Activated T-helper 1 cell treated with anti-CD3 and anti-CD28 coated beads, Interleukin-12 subunit alpha, Interleukin-12 subunit beta, Interleukin-2, Interleukin-4 antibody, amounts not matched to agents 30 ng/mL and 10 ng/mL and 1 ng/mL, durations not matched to agents 14 hours and 24 hours and 36 hours (primary cell): ENCODE data around the gene PPP1R1A. TPM values are rescaled to one million over a fixed set of nuclear protein-coding genes. Genes with fewer than 3 reads are reported as not detected.
A peak's percentile ranks its signal among the peaks of the same experiment; 100 is the strongest.

Experiments
- DNase-seq: peaks from one replicate; pipeline ENCODE4 v3.0.0; 2021; ENCODE audit warnings: low spot score
- H3K27ac Mint-ChIP-seq: one replicate; pipeline ENCODE4 v1.8.0; 2021; ENCODE audit warnings: mild to moderate bottlenecking, mixed read lengths
- H3K27me3 Mint-ChIP-seq: one replicate; pipeline ENCODE4 v1.8.0; 2022; ENCODE audit warnings: mild to moderate bottlenecking, moderate library complexity, mixed read lengths; ENCODE audit not compliant: insufficient read depth
- H3K36me3 Mint-ChIP-seq: one replicate; pipeline ENCODE4 v1.8.0; 2021; ENCODE audit warnings: low read depth, mixed read lengths
- H3K4me1 Mint-ChIP-seq: one replicate; pipeline ENCODE4 v1.8.0; 2021; ENCODE audit warnings: low read depth, mixed read lengths
- H3K4me3 Mint-ChIP-seq: one replicate; pipeline ENCODE4 v1.8.0; 2021; ENCODE audit warnings: mild to moderate bottlenecking, moderate library complexity, mixed read lengths
- H3K9me3 Mint-ChIP-seq: one replicate; pipeline ENCODE4 v1.8.0; 2021; ENCODE audit warnings: mixed read lengths
- intact Hi-C: fragments of 100-400 bp; cut with micrococcal nuclease; formaldehyde crosslinking; loops from one replicate; pipeline ENCODE4 v1.15.1; 2024
- total RNA-seq: library from RNA; stranded (reverse); gene quantifications from 2 replicates; pipeline ENCODE4 v1.2.3, GENCODE V29; 2022

The PPP1R1A gene
- total RNA-seq, 1 donor from 2014 or later = not detected

DNA sequence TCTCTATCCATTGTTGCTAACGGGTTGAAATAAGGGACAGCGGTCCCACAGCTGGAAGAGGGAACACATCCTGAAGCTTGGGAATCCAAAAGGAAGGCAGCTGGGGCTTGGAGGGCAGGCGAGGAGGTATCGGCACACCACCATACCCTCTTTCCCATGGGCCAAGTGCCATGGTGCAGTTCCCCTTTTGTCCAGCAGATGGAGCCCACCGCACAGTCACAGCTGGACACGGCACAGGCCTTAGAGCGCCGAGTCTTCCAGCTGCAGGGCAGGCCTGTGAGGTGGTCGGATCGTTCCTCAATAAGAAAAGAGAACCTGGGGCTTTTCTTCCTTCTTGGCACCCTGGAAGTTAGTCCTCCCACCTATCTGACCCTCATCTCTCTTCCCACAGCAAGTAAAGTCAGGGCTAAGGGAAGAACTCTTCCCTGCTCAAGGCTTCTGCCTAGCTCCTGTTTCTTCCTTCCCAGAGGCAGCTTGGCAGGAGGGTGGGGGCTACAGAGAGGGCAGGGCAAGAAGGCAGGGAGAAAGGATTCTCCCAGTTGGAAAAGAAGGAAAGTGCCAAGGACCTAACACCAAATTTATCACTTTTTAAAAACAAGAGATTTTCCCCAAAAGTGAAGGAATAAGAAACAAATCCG is 8.6 kb downstream of the PPP1R1A start:
- Mint-ChIP-seq H3K27me3 (peaks cover 17% of the 10 kb centered on the region), H3K4me1 (no peaks in the 10 kb centered on the region), H3K27ac (no peak overlapping the region), H3K36me3 (peaks cover 7% of the 10 kb centered on the region), H3K4me3 (no peak overlapping the region), H3K9me3 (no peaks in the 10 kb centered on the region)
- peak; percentile 66 for DNase-seq
- intact Hi-C loops = loop anchor here (1.0 kb wide), 2 partner anchors 20 to 23 kb away; no protein-coding TSS in a partner anchor

DNA sequence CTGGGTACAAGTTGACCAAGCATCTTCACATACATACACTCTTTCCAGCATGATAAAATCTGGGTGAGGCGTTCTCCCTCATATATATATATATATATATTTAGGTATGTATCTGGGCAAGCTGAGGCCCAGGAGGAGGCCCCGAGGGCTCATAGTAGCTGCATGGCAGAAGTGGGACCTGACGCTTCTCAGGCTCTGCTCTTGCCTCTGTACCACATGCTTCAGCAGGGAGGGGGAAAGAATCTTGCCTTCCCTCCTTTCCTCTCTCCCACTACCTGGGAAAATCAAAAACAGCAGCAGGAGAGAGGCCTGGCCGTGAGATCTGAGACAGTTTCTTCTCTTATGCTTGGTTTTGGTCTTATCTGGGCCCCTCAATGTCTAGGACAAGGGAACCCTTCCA is 9.2 kb downstream of the PPP1R1A start:
- Mint-ChIP-seq H3K27ac (no peak overlapping the region), H3K4me3 (no peak overlapping the region), H3K27me3 (peaks cover 12% of the 10 kb centered on the region), H3K36me3 (peaks cover 7% of the 10 kb centered on the region), H3K4me1 (no peaks in the 10 kb centered on the region), H3K9me3 (no peaks in the 10 kb centered on the region)
- DNase-seq = no peak
- intact Hi-C loops = loop anchor here (1.0 kb wide), 2 partner anchors 19 to 24 kb away; no protein-coding TSS in a partner anchor

DNA sequence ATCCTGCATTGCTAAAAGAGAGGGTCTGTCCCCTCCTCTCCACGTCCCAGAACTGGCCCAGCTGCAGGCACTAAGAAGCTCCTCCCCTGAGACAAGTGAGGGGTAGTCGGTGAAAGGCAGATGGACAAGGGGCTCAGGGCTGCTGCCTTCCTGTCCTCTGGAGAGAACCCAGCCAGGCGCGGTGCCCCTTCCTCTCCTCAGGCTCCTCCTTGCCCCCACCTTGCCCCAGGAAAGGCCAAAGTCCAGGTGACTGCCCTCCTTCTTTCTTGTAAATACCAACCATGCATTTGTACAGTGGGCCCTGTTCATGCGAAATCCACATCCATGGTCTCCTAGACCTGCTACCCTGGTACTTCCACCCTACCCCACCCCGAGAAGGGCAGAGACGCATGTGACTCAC is 9.7 kb downstream of the PPP1R1A start:
- H3K27ac Mint-ChIP-seq = no peak overlapping the region

DNA sequence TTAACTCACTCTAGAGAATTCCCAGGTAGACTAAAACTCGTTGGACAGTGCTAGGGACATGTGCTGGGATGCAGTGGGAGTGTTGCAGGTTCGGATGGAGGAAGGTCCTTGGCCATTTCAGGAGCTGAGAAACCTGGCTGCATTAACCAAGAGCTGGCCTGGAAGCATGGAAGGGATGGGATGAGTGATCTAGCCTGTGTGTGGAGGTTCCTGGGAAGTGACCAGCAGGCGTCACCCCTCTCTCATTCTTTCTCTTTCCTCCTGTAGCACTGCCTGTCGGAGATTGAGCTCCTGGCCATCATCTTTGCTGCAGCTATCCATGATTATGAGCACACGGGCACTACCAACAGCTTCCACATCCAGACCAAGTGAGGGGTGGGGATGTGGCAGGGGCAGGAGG is 15.6 kb downstream of the PPP1R1A start:
- DNase-seq = no peak
- H3K27me3 Mint-ChIP-seq = no peaks in the 10 kb centered on the region
- intact Hi-C loops = no loop called here
- no peaks in the 10 kb centered on the region for H3K9me3 Mint-ChIP-seq
- H3K36me3 Mint-ChIP-seq = peaks cover 34% of the 10 kb centered on the region
- no peaks in the 10 kb centered on the region for H3K4me1 Mint-ChIP-seq
- H3K27ac Mint-ChIP-seq = no peak overlapping the region
- no peak overlapping the region for H3K4me3 Mint-ChIP-seq

More for the DNA sequence above, 9.7 kb downstream of the PPP1R1A start:
- H3K9me3 Mint-ChIP-seq = no peaks in the 10 kb centered on the region
- H3K4me3 Mint-ChIP-seq = no peak overlapping the region
- intact Hi-C loops = loop anchor here (1.0 kb wide), 2 partner anchors 18 to 25 kb away; no protein-coding TSS in a partner anchor
- peaks cover 7% of the 10 kb centered on the region for H3K36me3 Mint-ChIP-seq
- DNase-seq = no peak
- H3K4me1 Mint-ChIP-seq = no peaks in the 10 kb centered on the region
- peaks cover 8% of the 10 kb centered on the region for H3K27me3 Mint-ChIP-seq

DNA sequence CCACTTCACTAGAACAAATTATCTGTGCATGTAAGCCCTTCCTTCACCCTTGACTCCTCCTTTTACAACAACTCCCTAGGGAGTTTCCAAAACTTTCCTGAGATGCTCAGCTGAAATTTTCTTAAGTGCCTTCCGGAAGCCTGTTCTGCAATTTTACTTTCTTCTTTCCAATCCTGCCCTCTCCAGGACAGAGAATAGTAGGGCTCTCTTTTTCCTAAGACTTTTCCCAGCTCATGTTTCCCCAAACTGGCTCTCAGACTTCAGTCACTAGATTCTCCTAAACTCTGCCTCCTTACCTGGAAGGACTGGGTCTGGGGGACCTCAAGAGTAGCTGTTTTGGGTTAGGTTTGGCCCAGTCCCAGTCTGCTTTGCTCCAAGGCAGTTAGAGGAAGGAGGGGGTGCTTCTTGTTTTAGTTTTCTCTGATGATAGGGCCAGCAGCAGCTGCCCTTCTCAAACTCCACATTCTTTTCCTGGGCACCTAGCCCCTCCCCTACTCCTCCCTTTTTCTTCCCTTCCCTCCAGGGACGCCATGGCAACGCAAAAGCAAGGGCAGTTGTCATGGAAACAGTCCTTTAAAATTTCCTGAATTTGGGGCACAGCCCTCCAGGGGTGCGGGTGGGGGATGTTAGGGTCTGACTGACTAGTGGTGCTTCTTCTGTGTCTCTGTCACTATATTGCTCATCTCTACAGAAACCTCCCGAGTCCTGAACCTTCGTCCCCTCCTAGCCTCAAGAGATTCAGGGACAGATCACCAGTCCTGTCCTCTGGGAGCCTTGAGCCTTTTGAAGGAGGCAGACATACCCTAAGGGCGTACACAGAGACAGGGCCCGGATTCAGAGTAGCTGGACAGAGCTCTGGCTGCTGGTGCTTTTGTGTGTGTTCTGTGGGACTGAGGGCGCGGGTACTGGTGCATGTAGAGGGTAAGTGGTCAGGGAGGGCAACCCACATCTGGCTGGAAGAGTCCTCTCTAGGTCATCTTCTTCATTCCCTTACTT is 17.0 kb downstream of the PPP1R1A start:
- intact Hi-C loops = no loop called here
- Mint-ChIP-seq H3K4me3 (no peak overlapping the region), H3K36me3 (peaks cover 38% of the 10 kb centered on the region), H3K27me3 (no peaks in the 10 kb centered on the region), H3K4me1 (no peaks in the 10 kb centered on the region), H3K9me3 (no peaks in the 10 kb centered on the region), H3K27ac (no peak overlapping the region)
- DNase-seq = no peak

DNA sequence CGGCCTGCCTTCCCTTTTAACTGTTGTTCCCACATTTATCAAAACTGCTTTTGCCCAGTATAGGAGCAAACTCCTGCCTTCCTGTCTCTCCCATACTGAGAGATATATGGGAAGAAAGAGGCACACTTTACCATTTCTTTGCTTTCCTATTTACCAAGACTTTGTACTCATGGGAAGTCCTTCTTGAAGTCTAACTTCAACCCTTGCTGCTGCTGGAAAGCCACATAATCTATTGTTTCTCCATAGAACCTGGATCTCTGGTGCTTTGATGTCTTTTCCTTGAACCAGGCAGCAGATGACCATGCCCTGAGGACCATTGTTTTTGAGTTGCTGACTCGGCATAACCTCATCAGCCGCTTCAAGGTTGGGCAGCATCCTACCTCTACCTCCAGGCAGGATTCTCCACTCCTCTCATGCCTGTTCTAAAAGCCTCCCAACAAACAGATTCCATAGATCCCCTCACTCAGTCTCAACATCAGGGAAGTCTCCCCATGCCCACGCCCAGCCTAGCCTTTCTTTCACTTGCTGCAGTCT is 18.4 kb downstream of the PPP1R1A start:
- no peaks in the 10 kb centered on the region for H3K9me3 Mint-ChIP-seq
- intact Hi-C loops = loop anchor here (10.0 kb wide), 1 partner anchor 1145 kb away; the partner anchor contains the start of gene BLOC1S1
- peaks cover 33% of the 10 kb centered on the region for H3K36me3 Mint-ChIP-seq

DNA sequence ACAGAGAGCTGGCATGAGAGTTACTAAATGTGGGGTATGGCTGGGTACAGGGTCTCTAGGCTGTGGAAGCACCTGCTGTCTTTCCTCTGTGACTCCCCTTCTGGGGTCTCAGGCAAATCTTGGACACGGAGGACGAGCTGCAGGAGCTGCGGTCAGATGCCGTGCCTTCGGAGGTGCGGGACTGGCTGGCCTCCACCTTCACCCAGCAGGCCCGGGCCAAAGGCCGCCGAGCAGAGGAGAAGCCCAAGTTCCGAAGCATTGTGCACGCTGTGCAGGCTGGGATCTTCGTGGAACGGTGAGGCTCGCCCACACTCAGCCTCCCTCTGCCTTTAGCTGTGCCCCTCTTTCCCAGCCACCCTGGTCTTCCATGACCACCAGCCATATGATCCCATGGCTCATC is 19.4 kb downstream of the PPP1R1A start:
- DNase-seq = no peak
- no peak overlapping the region for H3K4me3 Mint-ChIP-seq
- H3K27me3 Mint-ChIP-seq = no peaks in the 10 kb centered on the region
- no peaks in the 10 kb centered on the region for H3K9me3 Mint-ChIP-seq
- peaks cover 33% of the 10 kb centered on the region for H3K36me3 Mint-ChIP-seq
- no peaks in the 10 kb centered on the region for H3K4me1 Mint-ChIP-seq
- no peak overlapping the region for H3K27ac Mint-ChIP-seq
- intact Hi-C loops = loop anchor here (10.0 kb wide), 1 partner anchor 1146 kb away; the partner anchor contains the start of gene BLOC1S1

More for the DNA sequence above, 18.4 kb downstream of the PPP1R1A start:
- no peak for DNase-seq
- Mint-ChIP-seq H3K27ac (no peak overlapping the region), H3K27me3 (no peaks in the 10 kb centered on the region), H3K4me1 (no peaks in the 10 kb centered on the region), H3K4me3 (no peak overlapping the region)

DNA sequence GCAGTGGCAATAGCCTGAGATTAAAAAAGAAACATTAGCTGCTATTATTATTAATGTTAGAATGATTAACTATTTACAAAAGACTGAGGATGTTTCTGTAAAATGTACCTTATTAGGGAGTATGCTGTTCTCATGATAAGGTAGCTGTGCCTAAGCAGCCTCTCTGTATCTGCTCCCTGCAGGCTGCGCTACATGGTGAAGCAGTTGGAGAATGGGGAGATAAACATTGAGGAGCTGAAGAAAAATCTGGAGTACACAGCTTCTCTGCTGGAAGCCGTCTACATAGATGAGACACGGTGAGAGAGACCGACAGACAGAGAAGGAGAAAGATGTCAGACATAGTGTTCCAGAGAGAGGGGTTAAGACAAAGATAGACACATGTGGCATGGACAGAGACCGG is 21.7 kb downstream of the PPP1R1A start:
- no peak overlapping the region for H3K4me3 Mint-ChIP-seq
- peaks cover 22% of the 10 kb centered on the region for H3K4me1 Mint-ChIP-seq
- no peak for DNase-seq
- H3K27me3 Mint-ChIP-seq = no peaks in the 10 kb centered on the region
- peaks cover 20% of the 10 kb centered on the region for H3K36me3 Mint-ChIP-seq
- no peak overlapping the region for H3K27ac Mint-ChIP-seq
- intact Hi-C loops = loop anchor here (10.0 kb wide), 1 partner anchor 1148 kb away; the partner anchor contains the start of gene BLOC1S1
- no peaks in the 10 kb centered on the region for H3K9me3 Mint-ChIP-seq

DNA sequence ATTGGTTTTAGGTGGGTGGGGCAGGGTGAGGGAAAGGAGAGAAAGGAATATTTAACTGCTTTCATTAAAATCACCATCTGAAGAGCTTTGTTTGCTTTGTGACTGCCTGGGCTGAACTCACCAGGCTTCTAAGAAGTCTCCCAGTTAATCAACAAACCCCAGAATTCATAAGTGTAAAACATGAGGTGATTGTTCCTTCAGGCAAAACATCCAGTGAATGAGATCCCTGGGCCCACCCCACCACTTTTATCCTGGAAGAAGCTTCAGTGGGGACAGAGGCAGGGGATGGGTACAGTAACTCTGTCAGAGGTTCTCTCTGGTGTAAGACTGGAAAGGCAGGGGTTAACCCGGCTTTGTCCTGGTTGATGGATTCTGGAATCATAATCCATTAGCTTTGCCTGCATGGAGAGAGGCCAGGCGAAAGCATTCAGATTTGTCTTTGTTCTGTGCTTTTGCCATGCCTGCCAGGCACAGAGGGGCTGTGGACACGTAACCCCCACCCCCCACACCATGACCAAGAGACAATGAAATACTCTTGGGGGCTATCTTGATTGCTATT is 22.4 kb downstream of the PPP1R1A start:
- Mint-ChIP-seq H3K36me3 (peaks cover 19% of the 10 kb centered on the region), H3K4me3 (no peak overlapping the region), H3K9me3 (no peaks in the 10 kb centered on the region), H3K27me3 (no peaks in the 10 kb centered on the region), H3K27ac (no peak overlapping the region), H3K4me1 (peaks cover 29% of the 10 kb centered on the region)
- DNase-seq = no peak
- intact Hi-C loops = loop anchor here (10.0 kb wide), 1 partner anchor 1149 kb away; the partner anchor contains the start of gene BLOC1S1

DNA sequence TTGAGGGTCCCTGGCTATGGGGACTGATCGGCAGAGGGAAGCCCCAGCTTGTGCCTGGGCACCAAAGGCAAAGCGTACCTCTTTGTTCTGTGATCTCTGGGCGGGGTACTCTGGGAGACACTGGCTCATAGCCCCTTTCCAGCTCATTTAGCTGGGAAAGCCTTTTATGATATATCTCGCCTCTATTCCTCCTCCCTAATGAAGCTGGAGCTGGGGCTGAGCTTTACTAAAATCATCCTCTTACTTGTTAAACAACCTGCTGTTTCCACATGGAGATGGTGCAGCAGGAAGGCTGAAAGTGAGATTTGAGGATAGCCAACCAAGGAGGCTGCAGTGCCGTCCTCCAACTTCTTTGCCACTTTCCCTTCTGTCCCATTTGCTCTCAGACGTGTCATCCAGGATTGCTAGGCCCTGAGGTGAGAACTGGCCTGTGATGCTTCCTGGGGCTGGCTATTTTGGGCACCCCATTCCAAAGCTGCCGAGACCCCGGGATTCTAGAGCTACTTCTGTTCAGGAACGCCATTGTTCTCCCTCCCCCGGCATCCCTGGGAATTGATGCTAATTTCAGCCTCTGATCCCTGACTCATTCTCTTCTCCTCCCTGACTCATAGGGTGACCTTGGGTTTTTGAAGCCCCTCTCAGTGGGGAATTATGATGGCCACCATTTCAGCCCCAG is 23.0 kb downstream of the PPP1R1A start:
- peaks cover 35% of the 10 kb centered on the region for H3K4me1 Mint-ChIP-seq
- no peak overlapping the region for H3K27ac Mint-ChIP-seq
- H3K9me3 Mint-ChIP-seq = no peaks in the 10 kb centered on the region
- H3K4me3 Mint-ChIP-seq = no peak overlapping the region
- no peaks in the 10 kb centered on the region for H3K27me3 Mint-ChIP-seq
- peaks cover 16% of the 10 kb centered on the region for H3K36me3 Mint-ChIP-seq
- no peak for DNase-seq
- intact Hi-C loops = loop anchor here (10.0 kb wide), 1 partner anchor 1149 kb away; the partner anchor contains the start of gene BLOC1S1

DNA sequence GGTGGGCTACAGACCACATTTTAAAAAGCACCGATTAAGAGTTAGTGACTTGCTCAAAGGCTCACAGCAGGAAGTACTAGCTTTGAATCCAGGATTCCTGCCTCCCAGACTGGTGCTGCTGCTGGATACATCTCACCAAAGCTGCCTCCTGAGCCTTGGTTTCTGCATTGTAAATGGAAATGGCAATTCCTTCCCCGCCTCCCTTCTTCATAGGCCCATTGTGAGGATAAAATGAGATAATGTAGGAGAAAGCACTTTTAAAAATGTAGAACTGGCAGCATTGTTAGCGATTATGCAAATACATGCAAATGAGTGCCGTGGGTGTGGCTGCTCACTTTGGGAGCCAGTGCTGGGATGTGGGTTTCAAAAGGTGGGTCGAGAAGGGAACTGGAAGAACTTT is 23.7 kb downstream of the PPP1R1A start:
- intact Hi-C loops = loop anchor here (5.0 to 10.0 kb wide), 2 partner anchors 42 to 1150 kb away; partner anchors contain the start of gene BLOC1S1
- Mint-ChIP-seq H3K4me3 (no peak overlapping the region), H3K4me1 (peaks cover 42% of the 10 kb centered on the region), H3K27me3 (no peaks in the 10 kb centered on the region), H3K9me3 (no peaks in the 10 kb centered on the region), H3K27ac (no peak overlapping the region), H3K36me3 (peaks cover 13% of the 10 kb centered on the region)
- no peak for DNase-seq

DNA sequence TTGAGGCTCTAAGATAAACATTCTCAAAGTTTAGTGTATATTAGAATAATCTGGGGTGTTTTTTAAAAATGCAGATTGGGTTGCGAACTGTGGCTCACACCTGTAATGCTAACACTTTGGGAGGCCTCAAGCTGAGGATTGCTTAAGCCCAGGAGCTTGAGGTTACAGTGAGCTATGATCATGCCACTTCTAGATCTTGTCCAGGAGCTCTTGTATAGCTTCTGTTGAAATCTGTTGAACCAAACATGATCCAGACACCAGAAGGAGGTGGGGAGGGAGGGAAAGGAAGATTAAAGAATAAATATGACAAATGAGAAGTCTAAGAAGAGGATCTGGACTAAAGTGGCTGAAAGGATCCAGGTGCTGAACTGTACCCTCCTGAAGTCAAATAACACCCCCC is 24.7 kb downstream of the PPP1R1A start:
- Mint-ChIP-seq H3K9me3 (no peaks in the 10 kb centered on the region), H3K4me3 (no peak overlapping the region), H3K4me1 (peaks cover 47% of the 10 kb centered on the region), H3K36me3 (peaks cover 11% of the 10 kb centered on the region), H3K27ac (no peak overlapping the region), H3K27me3 (no peaks in the 10 kb centered on the region)
- intact Hi-C loops = loop anchor here (5.0 to 10.0 kb wide), 2 partner anchors 41 to 1151 kb away; partner anchors contain the start of gene BLOC1S1
- no peak for DNase-seq
